GM18907 (cell line): Measurements from ENCODE around the gene SLC35G3.
"Not testable (repeated sequence)": the region's sequence is repeated elsewhere in the genome, so short reads cannot be mapped to it uniquely, and the experiment has no call there.

Experiments used
- ATAC-seq: cut with Tn5 transposase; IDR thresholded peaks from one replicate; pipeline ENCODE4 v1.9.1; 2021; ENCODE audit warnings: mild to moderate bottlenecking, moderate library complexity; ENCODE audit not compliant: unreplicated experiment

SLC35G3 gene

GRCh38 chr17:35167046-35167445, 27.1 kb downstream of the SLC35G3 start:
- no peak for ATAC-seq

DNA sequence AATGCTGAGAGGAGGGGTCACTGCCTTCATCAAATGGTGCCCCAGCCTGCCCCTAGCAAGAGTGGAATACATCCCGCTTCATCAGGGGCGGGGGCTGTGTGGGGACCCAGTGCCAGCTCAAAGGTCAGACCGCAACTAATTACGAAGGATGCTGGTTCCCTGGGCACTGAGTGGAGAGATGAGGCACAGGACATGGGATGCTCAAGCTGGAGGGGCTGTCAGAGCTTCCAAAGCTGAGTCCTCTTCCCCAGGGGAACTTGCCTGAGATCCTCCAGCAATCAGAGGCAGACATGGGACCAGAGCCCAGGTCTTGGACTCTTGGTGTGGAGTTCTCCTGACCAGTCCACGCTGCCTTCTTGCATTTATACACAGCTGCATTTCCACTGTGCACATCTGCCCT, 27.7 kb downstream of the SLC35G3 start:
- no peak for ATAC-seq

DNA sequence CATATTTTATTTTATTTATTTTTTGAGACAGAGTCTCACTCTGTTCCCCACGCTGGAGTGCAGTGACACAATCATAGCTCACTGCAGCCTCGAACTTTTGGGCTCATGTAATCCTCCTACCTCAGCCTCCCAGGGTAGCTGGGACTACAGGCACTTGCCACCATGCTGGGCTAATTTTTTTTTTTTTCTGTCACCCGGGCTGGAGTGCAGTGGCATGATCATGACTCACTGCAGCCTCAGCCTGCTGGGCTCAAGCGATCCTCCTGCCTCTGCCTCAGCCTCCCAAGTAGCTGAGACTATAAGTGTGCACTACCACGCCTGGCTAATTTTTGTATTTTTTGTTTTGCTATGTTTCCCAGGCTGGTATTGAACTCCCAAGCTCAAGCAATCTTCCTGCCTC, 29.5 kb downstream of the SLC35G3 start:
- ATAC-seq, result no peak

- ATAC-seq, result no peak
These were observed 30.3 kb downstream of the SLC35G3 start for GRCh38 chr17:35163886-35164285.

- no peak for ATAC-seq
These were observed 31.4 kb downstream of the SLC35G3 start for GRCh38 chr17:35162755-35163154.

GRCh38 chr17:35161281-35161761, 32.9 kb downstream of the SLC35G3 start:
- ATAC-seq, result no peak

- no peak for ATAC-seq
These were observed 33.6 kb downstream of the SLC35G3 start for GRCh38 chr17:35160354-35161201.

- ATAC-seq, result no peak
These were observed 34.3 kb downstream of the SLC35G3 start for GRCh38 chr17:35159940-35160339.

- ATAC-seq, result no peak
These were observed 38.9 kb downstream of the SLC35G3 start for GRCh38 chr17:35155246-35155645.

DNA sequence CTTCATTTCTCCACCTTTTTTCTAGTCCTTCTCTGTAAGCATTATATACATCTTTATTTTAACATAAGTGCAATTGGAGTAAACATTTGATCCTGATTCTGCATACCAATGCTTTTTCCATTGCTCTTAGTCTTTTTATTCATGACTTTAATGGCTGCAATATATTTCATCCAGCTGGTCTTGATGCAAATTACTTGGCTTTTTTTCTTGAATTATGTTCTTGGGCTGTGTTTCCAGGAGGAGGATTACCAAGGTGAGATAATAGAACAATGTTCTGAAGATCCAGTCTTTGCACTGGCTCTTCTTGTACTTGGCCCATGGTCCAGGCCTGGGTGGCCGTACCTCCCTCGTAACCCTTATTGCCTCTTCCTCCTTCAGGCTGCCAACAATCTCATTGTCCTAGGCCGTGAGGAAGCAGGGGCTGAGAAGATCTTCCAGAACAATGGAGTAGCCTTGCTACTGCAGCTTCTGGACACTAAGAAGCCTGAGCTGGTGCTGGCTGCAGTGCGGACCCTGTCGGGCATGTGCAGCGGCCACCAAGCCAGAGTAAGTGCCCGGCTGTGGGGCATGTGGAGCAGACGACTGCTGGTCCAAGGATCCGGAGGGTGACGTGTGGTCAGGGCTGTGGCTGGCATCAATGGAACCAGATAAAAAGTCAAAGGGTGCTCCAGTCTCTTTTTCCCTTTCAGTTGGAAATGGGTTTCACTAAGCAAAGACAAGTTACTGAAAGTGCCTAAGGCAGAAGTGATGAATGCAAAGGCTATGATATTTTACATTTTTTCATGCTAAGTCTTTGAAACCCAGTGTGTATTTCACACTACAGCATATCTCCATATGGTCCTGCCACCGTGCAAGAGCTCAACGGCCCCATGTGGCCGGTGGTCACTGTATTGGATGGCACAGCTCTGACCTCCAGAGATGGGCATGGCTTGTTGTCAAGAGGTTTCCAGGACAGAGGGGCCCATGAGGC, 39.7 kb downstream of the SLC35G3 start:
- no peak for ATAC-seq

GRCh38 chr17:35152421-35153140, 41.6 kb downstream of the SLC35G3 start:
- no peak for ATAC-seq

GRCh38 chr17:35151080-35151479, 43.1 kb downstream of the SLC35G3 start:
- ATAC-seq, result not testable (repeated sequence)

- no peak for ATAC-seq
These were observed 44.3 kb downstream of the SLC35G3 start for GRCh38 chr17:35149941-35150340.

- ATAC-seq, result no peak
These were observed 46.0 kb downstream of the SLC35G3 start for GRCh38 chr17:35148144-35148543.

DNA sequence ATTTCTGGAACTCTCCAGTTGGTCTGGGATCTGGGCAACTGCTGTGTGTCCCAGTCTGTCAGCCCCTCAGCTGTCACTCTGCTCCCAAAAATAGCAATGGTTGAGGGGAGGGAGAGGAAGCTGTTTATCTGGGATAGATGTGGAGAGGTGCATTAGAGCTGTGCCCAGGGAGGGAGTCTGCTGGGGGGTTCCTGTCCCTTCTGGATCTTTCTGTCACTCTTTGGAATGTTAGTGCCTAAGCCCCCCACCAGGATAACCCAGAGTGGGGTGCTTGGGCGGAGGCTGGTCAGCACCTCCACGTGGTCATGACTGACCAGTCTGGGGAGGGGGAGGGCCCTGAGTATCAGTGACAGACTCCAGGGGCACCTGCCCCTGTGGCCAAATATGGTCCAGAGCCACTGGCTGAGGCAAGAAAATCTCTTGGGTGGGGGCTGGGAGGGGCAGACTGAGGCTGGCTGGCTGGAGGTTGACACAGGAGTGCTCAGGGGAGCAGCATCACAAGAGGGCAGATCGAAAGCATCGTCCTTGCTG, 46.8 kb downstream of the SLC35G3 start, which contains the start of gene UNC45B:
Gene UNC45B (plus strand): TSS at position 443 of the 531 bp plus-strand sequence. CDS start 447 bp downstream, outside the sequence.
- no peak for ATAC-seq

DNA sequence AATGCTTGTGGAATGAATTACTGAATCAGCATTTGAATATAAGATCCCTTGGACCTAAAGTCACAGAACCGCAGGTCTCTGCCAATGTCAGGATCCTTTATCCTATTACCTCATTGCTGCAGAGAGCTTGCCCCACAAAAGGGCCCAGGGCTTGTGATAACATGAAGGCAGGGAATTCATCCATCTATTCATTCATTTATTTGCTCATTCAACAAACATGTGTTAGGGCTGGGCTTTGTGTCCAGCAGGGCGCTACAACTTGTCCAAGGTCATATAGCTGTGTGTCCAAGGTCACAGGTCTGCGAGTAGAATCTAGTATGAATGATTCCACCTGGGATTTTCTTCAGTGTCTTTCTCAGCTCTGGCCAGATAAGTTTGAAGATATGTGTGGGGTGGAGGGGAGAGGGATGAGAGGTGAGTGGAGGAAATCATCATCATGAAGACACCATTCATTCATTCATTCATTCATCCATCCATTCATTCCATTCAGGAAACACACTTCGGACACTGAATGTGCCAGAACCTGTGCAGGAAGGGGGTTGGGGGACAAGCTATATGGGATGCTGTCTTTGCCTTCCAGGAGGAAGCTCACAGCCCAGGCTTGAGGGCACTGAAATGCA, 47.9 kb downstream of the SLC35G3 start:
- no peak for ATAC-seq

GRCh38 chr17:35144840-35145239, 49.4 kb downstream of the SLC35G3 start:
- no peak for ATAC-seq
